SU-DHL-6 (cell line): ENCODE results near the gene CADPS.

Experiments used
- EZH2phosphoT487 ChIP-seq: fragments of 200-600 bp; sonication (generic), shearing (Covaris generic); conservative IDR thresholded peaks from 2 replicates; pipeline ENCODE4 v1.6.1; 2018; ENCODE audit warnings: mild to moderate bottlenecking, antibody characterized with exemption, low read length, moderate library complexity, mixed read lengths
- TF ChIP-seq, protein P1 (sequence below): fragments of 200-600 bp; sonication (generic); IDR thresholded peaks from one replicate; pipeline ENCODE4 v1.5.1; 2017; ENCODE audit warnings: antibody characterized with exemption, mild to moderate bottlenecking, low read length, moderate library complexity; ENCODE audit not compliant: insufficient read depth, poor library complexity, severe bottlenecking

DNA sequence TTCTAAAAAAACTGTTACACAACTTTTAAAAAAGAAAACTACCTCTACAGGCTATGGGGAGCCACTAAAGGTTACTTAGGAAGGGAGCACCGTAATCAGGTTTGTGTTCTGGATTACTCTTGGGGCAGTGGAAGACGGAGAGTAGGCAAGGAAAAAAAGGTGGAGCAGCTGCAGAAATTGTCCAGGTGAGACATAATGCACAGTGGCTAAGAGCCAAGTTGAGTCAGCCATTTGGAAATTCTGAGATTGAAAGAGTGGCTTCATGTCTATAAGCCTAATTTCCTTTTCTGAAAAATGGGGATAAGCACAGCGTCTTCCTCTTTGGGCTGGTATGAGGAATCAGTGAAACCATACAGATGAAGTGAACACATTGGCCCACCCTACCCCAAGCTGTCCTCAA is 195.2 kb downstream of the CADPS start:
- TF ChIP-seq, protein P1, sequence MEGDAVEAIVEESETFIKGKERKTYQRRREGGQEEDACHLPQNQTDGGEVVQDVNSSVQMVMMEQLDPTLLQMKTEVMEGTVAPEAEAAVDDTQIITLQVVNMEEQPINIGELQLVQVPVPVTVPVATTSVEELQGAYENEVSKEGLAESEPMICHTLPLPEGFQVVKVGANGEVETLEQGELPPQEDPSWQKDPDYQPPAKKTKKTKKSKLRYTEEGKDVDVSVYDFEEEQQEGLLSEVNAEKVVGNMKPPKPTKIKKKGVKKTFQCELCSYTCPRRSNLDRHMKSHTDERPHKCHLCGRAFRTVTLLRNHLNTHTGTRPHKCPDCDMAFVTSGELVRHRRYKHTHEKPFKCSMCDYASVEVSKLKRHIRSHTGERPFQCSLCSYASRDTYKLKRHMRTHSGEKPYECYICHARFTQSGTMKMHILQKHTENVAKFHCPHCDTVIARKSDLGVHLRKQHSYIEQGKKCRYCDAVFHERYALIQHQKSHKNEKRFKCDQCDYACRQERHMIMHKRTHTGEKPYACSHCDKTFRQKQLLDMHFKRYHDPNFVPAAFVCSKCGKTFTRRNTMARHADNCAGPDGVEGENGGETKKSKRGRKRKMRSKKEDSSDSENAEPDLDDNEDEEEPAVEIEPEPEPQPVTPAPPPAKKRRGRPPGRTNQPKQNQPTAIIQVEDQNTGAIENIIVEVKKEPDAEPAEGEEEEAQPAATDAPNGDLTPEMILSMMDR = no peak
- no peak for TF ChIP-seq EZH2phosphoT487
